Activated CD8-positive, alpha-beta memory T cell treated with anti-CD3 and anti-CD28 coated beads, Interleukin-2, amount 50 U/mL, for 24 hours (primary cell): Measurements from ENCODE around the gene CCL4L2.
"Not testable (repeated sequence)": the region's sequence is repeated elsewhere in the genome, so short reads cannot be mapped to it uniquely, and the experiment has no call there.

Source experiments
- DNase-seq: peaks from one replicate; pipeline ENCODE4 v3.0.0-alpha.2; 2020; ENCODE audit errors: extremely low read depth

Gene CCL4L2

DNA sequence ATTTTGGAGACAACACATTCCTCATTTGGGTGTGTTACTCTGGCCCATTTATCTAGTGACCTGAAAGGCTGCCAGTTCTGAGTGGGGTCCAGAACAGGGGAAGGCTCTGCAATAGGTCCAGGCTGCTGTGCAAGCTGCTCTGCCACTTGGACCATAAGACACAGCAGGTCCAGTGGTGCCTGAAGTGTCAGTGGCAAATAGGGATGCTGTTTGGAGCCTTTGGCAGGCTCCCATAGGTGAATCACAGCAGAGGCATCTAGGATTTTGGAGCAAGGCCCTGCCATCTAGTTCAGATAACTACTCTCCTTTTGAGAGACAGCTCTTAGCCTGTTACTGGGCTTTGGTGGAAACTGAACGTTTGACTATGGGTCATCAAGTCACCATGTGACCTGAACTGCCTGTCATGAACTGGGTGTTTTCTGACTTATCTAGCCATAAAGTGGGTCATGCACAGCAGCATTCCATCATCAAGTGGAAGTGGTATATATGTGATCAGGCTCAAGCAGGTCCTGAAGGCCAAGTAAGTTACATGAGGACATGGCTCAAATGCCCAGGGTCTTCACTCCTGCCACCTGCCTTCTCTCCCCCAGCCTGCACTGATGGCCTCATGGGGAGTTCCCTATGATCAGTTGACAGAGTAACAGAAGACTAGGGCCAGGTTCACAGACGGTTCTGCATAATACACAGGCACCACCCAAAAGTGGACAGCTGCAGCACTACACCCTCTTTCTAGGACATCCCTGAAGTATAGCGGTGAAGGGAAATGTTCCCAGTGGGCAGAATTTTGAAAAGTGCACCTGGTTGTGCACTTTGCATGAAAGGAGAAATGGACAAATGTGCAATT is 10.1 kb downstream of the CCL4L2 start:
- DNase-seq: not testable (repeated sequence)

DNA sequence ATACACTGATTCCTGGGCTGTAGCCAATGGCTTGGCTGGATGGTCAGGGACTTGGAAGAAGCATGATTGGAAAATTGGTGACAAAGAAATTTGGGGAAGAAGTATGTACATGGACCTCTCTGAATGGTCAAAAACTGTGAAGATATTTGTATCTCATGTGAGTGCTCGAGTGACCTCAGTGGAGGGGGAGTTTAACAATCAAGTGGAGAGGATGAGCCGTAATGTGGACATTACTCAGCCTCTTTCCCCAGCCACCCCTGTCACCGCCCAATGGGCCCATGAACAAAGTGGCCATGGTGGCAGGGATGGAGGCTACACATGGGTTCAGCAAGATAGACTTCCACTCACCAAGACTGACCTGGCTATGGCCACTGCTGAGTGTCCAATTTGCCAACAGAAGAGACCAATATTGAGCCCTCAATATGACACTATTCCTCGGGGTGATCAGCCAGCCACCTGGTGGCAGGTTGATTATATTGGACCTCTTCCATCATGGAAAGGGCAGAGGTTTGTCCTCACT is 10.8 kb downstream of the CCL4L2 start:
- DNase-seq: not testable (repeated sequence)

DNA sequence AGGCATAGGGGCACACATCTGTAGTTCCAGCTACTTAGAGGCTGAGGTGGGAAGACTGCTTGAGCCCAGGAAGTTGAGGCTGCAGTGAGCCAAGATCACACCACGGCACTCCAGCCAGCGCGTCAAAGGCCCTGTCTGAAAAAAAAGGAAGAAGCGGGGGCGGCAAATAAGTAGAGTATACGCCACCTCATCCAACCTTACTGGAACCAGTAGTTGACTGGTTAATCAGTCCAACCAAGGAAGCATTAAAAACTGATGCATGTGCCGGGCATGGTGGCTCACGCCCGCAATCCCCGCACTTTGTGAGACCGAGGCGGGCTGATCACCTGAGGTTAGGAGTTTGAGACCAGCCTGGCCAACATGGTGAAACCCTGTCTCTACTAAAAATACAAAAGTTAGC is 12.1 kb downstream of the CCL4L2 start:
- DNase-seq: not testable (repeated sequence)

DNA sequence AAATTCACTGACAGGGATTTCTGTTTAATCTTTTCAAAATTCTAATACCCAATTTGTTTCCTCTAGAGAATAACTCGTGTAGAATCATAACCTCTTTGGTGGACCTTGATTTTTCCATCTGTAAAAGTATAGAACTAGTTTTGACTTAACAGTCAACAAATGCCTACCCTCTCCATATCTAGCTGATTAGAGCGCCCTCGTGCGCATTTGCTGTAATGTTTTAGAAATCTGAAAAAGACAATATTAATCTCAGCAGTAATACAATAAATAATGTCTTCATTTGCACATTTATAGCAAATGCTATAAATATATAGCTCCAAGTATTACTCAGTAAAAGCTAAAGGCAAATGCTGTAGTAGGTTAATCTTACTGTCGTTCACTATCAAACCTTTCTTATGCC is 18.8 kb downstream of the CCL4L2 start:
- DNase-seq: not testable (repeated sequence)

DNA sequence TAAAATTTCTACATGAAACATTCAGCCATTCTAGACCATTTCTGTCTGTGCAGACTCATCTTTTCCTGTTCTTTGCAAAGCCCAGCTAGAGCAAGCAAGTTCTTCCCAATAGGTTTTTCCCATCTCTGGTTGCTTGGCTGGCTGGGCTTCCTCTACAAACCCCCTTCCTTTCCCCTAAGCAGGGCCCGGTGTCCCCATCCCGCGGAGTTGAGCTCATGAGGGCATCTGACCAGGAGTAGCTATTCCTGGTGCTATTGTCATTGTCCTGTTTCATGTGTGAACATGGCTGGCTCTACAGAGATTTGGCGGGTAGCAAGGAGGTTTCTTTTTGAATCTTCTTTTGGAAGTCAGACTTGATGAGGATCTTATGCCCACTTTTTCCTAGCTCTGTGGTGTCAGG is 31.2 kb downstream of the CCL4L2 start:
- not testable (repeated sequence) for DNase-seq
